SK-N-SH (cell line): Measurements from ENCODE around the gene B4GALT1.

Experiments used
- CTCF ChIP-seq: fragments of 200-600 bp; sonication (generic); IDR thresholded peaks from 2 replicates; pipeline ENCODE4 v1.6.1; 2017; ENCODE audit warnings: antibody characterized with exemption, mild to moderate bottlenecking, moderate library complexity
- EP300 ChIP-seq, 2 experiments: IDR thresholded peaks; 2 replicates each; pipeline versions ENCODE4 v1.4.0 to v1.6.1; 2012; ENCODE audit warnings: borderline replicate concordance in 1 of 2, low read depth in 1 of 2, low read length in 1 of 2
- POLR2AphosphoS5 ChIP-seq: IDR thresholded peaks from 2 replicates; pipeline ENCODE4 v1.6.1; 2012; ENCODE audit warnings: low read depth, low read length
- RAD21 ChIP-seq: IDR thresholded peaks from 2 replicates; pipeline ENCODE4 v1.6.1; 2012; ENCODE audit warnings: mild to moderate bottlenecking, low read length
- REST ChIP-seq: IDR thresholded peaks from 2 replicates; pipeline ENCODE4 v1.6.1; 2012; ENCODE audit warnings: mild to moderate bottlenecking, low read depth, low read length, moderate library complexity
- TAF1 ChIP-seq: IDR thresholded peaks from 2 replicates; pipeline ENCODE4 v1.6.1; 2012; ENCODE audit warnings: low read depth, mild to moderate bottlenecking, low read length, moderate library complexity, borderline replicate concordance
- TF ChIP-seq, protein P1 (sequence below): IDR thresholded peaks from 2 replicates; pipeline ENCODE4 v1.4.0; 2012; ENCODE audit warnings: low read depth

DNA sequence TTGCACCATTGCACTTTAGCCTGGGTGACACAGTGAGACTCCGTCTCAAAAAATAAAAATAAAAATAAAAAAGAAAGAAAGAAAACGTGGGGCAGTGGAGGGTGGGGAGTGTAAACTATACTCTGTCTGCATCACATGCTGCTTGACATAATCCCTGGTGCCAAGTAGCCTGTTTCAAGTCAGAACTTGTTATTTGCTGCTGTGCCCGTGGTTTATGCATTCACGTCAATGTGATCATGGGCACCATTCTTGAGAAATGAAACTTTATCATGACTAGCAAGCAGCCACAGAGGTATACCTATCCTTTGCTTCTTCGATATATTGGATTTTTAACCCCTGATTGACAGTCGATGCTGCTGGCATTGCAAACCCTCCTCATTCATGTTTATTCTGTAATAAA is 86.6 kb downstream of the B4GALT1 start:
- TF ChIP-seq, protein P1, sequence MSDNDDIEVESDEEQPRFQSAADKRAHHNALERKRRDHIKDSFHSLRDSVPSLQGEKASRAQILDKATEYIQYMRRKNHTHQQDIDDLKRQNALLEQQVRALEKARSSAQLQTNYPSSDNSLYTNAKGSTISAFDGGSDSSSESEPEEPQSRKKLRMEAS = no peak
- TF ChIP-seq EP300 (IDR thresholded peaks at IDR 0.05; ENCODE audit: borderline replicate concordance in 1 of 2, low read depth in 1 of 2, low read length in 1 of 2) (no peak), REST (no peak), RAD21 (no peak), TAF1 (no peak), POLR2AphosphoS5 (no peak), CTCF (no peak)
